CD4-positive, alpha-beta T cell treated with Interferon gamma for 1 hour (primary cell): ENCODE measurements around the gene PCDHB6.
"Not testable (repeated sequence)": the region's sequence is repeated elsewhere in the genome, so short reads cannot be mapped to it uniquely, and the experiment has no call there.

ENCODE experiments used
- DNase-seq: peaks from one replicate; pipeline ENCODE4 v3.0.0-alpha.2; 2020

Gene PCDHB6

GRCh38 chr5:141149812-141150211 lies at the start of gene PCDHB6:
Gene PCDHB6 (plus strand): TSS chr5:141150057. CDS start chr5:141150258, 201 bp downstream.
- no peak for DNase-seq

- DNase-seq: no peak
Measured at GRCh38 chr5:141100243-141100805, 49.5 kb upstream of the PCDHB6 start, which contains the start of gene PCDHB3. Gene PCDHB3 (plus strand): TSS chr5:141100473. CDS start chr5:141100650, 177 bp downstream.

DNA sequence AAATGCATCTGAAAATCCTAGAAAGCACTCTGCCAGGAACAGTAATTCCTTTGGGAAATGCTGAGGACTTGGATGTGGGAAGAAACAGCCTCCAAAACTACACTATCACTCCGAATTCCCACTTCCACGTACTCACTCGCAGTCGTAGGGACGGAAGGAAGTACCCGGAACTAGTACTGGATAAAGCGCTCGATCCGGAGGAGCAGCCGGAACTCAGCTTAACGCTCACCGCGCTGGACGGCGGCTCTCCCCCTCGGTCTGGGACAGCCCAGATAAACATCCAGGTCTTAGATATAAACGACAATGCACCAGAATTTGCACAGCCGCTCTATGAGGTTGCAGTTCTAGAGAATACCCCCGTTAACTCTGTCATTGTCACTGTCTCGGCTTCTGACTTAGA lies 48.8 kb upstream of the PCDHB6 start:
- DNase-seq: no peak

DNA sequence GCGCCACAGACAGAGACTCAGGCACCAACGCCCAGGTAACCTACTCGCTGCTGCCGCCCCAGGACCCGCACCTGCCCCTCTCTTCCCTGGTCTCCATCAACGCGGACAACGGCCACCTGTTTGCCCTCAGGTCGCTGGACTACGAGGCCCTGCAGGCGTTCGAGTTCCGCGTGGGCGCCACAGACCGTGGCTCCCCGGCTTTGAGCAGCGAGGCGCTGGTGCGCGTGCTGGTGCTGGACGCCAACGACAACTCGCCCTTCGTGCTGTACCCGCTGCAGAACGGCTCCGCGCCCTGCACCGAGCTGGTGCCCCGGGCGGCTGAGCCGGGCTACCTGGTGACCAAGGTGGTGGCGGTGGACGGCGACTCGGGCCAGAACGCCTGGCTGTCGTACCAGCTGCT lies 47.8 kb upstream of the PCDHB6 start:
- DNase-seq: not testable (repeated sequence)

GRCh38 chr5:141102471-141102870 lies 47.4 kb upstream of the PCDHB6 start:
- DNase-seq: not testable (repeated sequence)

DNA sequence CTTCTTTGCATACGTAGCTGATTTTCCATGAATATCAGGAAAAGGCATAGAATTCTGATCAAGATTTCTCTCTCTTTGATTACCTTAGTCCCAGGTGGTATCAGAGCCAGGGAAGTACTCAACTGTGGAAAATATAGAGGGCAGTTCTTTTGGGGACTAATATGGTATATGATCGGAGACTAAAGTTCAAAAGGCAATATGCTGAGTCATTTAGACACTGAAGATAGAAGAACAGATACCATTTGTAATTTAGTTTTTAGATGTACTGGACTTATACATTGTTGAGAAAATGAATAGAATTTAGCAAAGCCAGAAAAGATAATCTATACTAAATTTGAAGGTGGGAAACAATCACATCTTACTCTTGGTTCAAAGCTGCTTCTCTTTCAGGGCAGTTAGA lies 44.5 kb upstream of the PCDHB6 start:
- DNase-seq: no peak

GRCh38 chr5:141119250-141119649 lies 30.6 kb upstream of the PCDHB6 start:
- DNase-seq: no peak

- no peak for DNase-seq
Measured at GRCh38 chr5:141121563-141121962, 28.3 kb upstream of the PCDHB6 start, which contains the start of gene PCDHB4. Gene PCDHB4 (plus strand): TSS chr5:141121818. CDS start chr5:141121999, 181 bp downstream.

DNA sequence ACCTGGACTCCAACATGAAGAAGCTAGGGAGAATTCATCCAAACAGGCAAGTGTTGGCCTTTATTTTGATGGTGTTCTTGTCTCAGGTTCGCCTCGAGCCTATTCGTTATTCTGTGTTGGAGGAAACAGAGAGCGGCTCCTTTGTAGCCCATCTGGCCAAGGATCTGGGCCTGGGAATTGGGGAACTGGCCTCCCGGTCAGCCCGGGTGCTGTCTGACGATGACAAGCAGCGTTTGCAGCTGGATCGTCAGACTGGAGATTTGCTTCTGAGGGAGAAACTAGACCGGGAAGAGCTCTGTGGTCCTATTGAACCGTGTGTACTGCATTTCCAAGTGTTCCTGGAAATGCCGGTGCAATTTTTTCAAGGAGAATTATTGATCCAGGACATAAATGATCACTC lies 27.9 kb upstream of the PCDHB6 start:
- no peak for DNase-seq

DNA sequence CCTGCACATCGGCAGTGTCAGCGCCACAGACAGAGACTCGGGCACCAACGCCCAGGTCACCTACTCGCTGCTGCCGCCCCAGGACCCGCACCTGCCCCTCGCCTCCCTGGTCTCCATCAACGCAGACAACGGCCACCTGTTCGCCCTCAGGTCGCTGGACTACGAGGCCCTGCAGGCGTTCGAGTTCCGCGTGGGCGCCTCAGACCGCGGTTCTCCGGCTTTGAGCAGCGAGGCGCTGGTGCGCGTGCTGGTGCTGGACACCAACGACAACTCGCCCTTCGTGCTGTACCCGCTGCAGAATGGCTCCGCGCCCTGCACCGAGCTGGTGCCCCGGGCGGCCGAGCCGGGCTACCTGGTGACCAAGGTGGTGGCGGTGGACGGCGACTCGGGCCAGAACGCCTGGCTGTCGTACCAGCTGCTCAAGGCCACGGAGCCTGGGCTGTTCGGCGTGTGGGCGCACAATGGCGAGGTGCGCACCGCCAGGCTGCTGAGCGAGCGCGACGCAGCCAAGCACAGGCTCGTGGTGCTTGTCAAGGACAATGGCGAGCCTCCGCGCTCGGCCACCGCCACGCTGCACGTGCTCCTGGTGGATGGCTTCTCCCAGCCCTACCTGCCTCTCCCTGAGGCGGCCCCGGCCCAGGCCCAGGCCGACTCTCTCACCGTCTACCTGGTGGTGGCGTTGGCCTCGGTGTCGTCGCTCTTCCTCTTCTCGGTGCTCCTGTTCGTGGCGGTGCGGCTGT lies 26.3 kb upstream of the PCDHB6 start:
- DNase-seq: not testable (repeated sequence)

GRCh38 chr5:141127305-141127704 lies 22.6 kb upstream of the PCDHB6 start:
- DNase-seq: no peak

GRCh38 chr5:141135030-141135717 lies 14.7 kb upstream of the PCDHB6 start, which contains the start of gene PCDHB5:
Gene PCDHB5 (plus strand): TSS chr5:141135206. CDS start chr5:141135435, 229 bp downstream.
- no peak for DNase-seq

DNA sequence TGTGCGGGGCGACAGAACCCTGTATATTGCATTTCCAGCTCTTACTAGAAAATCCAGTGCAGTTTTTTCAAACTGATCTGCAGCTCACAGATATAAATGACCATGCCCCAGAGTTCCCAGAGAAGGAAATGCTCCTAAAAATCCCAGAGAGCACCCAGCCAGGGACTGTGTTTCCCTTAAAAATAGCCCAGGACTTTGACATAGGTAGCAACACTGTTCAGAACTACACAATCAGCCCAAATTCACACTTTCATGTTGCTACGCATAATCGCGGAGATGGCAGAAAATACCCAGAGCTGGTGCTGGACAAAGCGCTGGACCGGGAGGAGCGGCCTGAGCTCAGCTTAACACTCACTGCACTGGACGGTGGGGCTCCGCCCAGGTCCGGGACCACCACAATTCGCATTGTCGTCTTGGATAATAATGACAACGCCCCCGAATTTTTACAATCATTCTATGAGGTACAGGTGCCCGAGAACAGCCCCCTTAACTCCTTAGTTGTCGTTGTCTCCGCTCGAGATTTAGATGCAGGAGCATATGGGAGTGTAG lies 14.1 kb upstream of the PCDHB6 start:
- DNase-seq: no peak

DNA sequence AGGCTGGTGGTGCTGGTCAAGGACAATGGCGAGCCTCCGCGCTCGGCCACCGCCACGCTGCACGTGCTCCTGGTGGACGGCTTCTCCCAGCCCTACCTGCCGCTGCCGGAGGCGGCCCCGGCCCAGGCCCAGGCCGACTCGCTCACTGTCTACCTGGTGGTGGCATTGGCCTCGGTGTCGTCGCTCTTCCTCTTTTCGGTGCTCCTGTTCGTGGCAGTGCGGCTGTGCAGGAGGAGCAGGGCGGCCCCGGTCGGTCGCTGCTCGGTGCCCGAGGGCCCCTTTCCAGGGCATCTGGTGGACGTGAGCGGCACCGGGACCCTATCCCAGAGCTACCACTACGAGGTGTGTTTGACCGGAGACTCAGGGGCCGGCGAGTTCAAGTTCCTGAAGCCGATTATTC lies 12.5 kb upstream of the PCDHB6 start:
- not testable (repeated sequence) for DNase-seq

DNA sequence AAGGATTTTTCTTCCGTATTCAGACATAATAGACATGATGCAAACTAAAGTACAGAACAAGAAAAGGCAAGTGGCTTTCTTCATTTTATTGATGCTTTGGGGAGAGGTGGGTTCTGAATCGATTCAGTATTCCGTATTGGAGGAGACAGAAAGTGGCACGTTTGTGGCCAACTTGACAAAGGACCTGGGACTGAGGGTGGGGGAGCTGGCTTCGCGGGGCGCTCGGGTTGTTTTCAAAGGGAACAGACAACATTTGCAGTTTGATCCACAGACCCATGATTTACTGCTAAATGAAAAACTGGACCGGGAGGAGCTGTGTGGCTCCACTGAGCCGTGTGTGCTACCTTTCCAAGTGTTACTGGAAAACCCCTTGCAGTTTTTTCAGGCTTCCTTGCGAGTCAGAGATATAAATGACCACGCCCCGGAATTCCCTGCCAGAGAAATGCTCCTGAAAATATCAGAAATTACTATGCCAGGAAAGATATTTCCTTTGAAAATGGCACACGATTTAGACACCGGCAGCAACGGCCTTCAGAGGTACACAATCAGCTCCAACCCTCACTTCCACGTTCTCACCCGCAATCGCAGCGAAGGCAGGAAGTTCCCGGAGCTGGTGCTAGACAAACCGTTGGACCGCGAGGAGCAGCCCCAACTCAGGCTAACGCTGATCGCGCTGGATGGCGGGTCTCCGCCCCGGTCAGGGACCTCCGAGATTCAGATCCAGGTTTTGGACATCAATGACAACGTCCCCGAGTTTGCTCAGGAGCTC lies 551 bp downstream of the PCDHB6 start:
- no peak for DNase-seq

GRCh38 chr5:141150993-141151325 lies 1.1 kb downstream of the PCDHB6 start:
- DNase-seq: no peak

GRCh38 chr5:141151632-141152031 lies 1.8 kb downstream of the PCDHB6 start:
- not testable (repeated sequence) for DNase-seq

GRCh38 chr5:141152096-141152495 lies 2.2 kb downstream of the PCDHB6 start:
- not testable (repeated sequence) for DNase-seq

- no peak for DNase-seq
Measured at GRCh38 chr5:141155540-141156374, 5.9 kb downstream of the PCDHB6 start.

- DNase-seq: not testable (repeated sequence)
Measured at GRCh38 chr5:141157356-141157755, 7.5 kb downstream of the PCDHB6 start.

GRCh38 chr5:141157901-141158300 lies 8.0 kb downstream of the PCDHB6 start:
- DNase-seq: not testable (repeated sequence)
